ENCODE measurements around the gene TMEM213. TPM values are rescaled to one million over a fixed set of nuclear protein-coding genes. Genes with fewer than 3 reads are reported as not detected.

Gene TMEM213
- total and polyA plus RNA-seq, 8 donors, result 0.07 to 0.30 (median 0.16) TPM; not detected in 3

- intact Hi-C loops (cut with DNase I), result no loop called here
- 87 to 91% methylated on average over 11 of the region's 11 CpGs for WGBS, 2 donors
These were observed 27.4 kb downstream of the TMEM213 start for GRCh38 chr7:138825049-138825721.

GRCh38 chr7:138828302-138828701, 30.5 kb downstream of the TMEM213 start:
- WGBS, 2 donors, result 29 to 31% methylated on average over 2 of the region's 2 CpGs
- no peak for FAIRE-seq
- DNase-seq, result no peak
- no peaks in the 10 kb centered on the region for H3K9me3 ChIP-seq
- intact Hi-C loops (cut with DNase I), result no loop called here
- H3K4me1 ChIP-seq, result no peaks in the 10 kb centered on the region
- no peak for TF ChIP-seq CTCF (IDR thresholded peaks at IDR 0.05)
- no peak overlapping the region for H3K4me3 ChIP-seq
- H3K27ac ChIP-seq, result no peak overlapping the region
- no peak for ATAC-seq
- H3K27me3 ChIP-seq, result no peaks in the 10 kb centered on the region
- H3K36me3 ChIP-seq, result no peaks in the 10 kb centered on the region

More at GRCh38 chr7:138825049-138825721, 27.4 kb downstream of the TMEM213 start:
- H3K27me3 ChIP-seq, result no peaks in the 10 kb centered on the region
- TF ChIP-seq CTCF (IDR thresholded peaks at IDR 0.05), result no peak
- FAIRE-seq, result no peak
- H3K9me3 ChIP-seq, result no peaks in the 10 kb centered on the region
- H3K4me3 ChIP-seq, result no peak overlapping the region
- H3K36me3 ChIP-seq, result no peaks in the 10 kb centered on the region
- no peaks in the 10 kb centered on the region for H3K4me1 ChIP-seq
- ATAC-seq, result no peak
- DNase-seq, result no peak
- H3K27ac ChIP-seq, result no peak overlapping the region

GRCh38 chr7:138829335-138829734, 31.5 kb downstream of the TMEM213 start:
- Histone ChIP-seq H3K4me3 (no peak overlapping the region), H3K4me1 (no peaks in the 10 kb centered on the region), H3K27ac (no peak overlapping the region), H3K9me3 (no peaks in the 10 kb centered on the region), H3K27me3 (no peaks in the 10 kb centered on the region), H3K36me3 (no peaks in the 10 kb centered on the region)
- no peak for DNase-seq
- WGBS, 2 donors, result 83 to 92% methylated on average over 11 of the region's 11 CpGs
- intact Hi-C loops (cut with DNase I), result no loop called here
- no peak for ATAC-seq
- TF ChIP-seq CTCF (IDR thresholded peaks at IDR 0.05), result no peak
- no peak for FAIRE-seq

- TF ChIP-seq CTCF (IDR thresholded peaks at IDR 0.05), result no peak
- Histone ChIP-seq H3K27me3 (no peaks in the 10 kb centered on the region), H3K4me1 (no peaks in the 10 kb centered on the region), H3K4me3 (no peak overlapping the region), H3K36me3 (peaks cover 0 to 18% (median 0%) of the 10 kb centered on the region in 3 donors), H3K27ac (no peak overlapping the region), H3K9me3 (no peaks in the 10 kb centered on the region)
- intact Hi-C loops (cut with DNase I), result no loop called here
- no peak for FAIRE-seq
- ATAC-seq, result no peak
- WGBS, 2 donors, result 91 to 93% methylated on average over 10 of the region's 10 CpGs
- DNase-seq, result no peak
These were observed 35.2 kb downstream of the TMEM213 start for GRCh38 chr7:138832966-138833365.

- Histone ChIP-seq H3K4me3 (no peak overlapping the region), H3K27me3 (no peaks in the 10 kb centered on the region), H3K36me3 (peaks cover 0 to 21% (median 0%) of the 10 kb centered on the region in 3 donors), H3K9me3 (no peaks in the 10 kb centered on the region), H3K27ac (no peak overlapping the region), H3K4me1 (no peaks in the 10 kb centered on the region)
- no peak for TF ChIP-seq CTCF (IDR thresholded peaks at IDR 0.05)
- FAIRE-seq (no peak), DNase-seq (no peak), ATAC-seq (no peak)
- intact Hi-C loops (cut with DNase I), result no loop called here
- WGBS, 2 donors, result 82% methylated on average over 5 of the region's 5 CpGs
These were observed 35.8 kb downstream of the TMEM213 start for GRCh38 chr7:138833596-138833995.

Data from pancreas (tissue), 10 donors.